IMR-90 (cell line): ENCODE data around the gene DGKH.

Source experiments
- BHLHE40 ChIP-seq: fragments of 150-350 bp; IDR thresholded peaks from 2 replicates; pipeline ENCODE4 v1.6.1; 2016; ENCODE audit warnings: mild to moderate bottlenecking, low read depth, low read length
- CEBPB ChIP-seq: IDR thresholded peaks from 2 replicates; pipeline ENCODE4 v1.6.1; 2012; ENCODE audit warnings: low read depth, low read length, improper control_type of control experiment
- MAZ ChIP-seq: IDR thresholded peaks from 2 replicates; pipeline ENCODE4 v1.6.1; 2012; ENCODE audit warnings: low read depth, mild to moderate bottlenecking, low read length, improper control_type of control experiment, moderate library complexity, borderline replicate concordance
- NFE2L2 ChIP-seq: fragments of 150-350 bp; IDR thresholded peaks from 2 replicates; pipeline ENCODE4 v1.6.1; 2016; ENCODE audit warnings: low read depth, mild to moderate bottlenecking, low read length
- POLR2A ChIP-seq: IDR thresholded peaks from 2 replicates; pipeline ENCODE4 v1.6.1; 2012; ENCODE audit warnings: mild to moderate bottlenecking, low read depth, low read length
- RCOR1 ChIP-seq: IDR thresholded peaks from 2 replicates; pipeline ENCODE4 v1.6.1; 2012; ENCODE audit warnings: mild to moderate bottlenecking, low read length, improper control_type of control experiment; ENCODE audit not compliant: insufficient replicate concordance
- RFX5 ChIP-seq: IDR thresholded peaks from 2 replicates; pipeline ENCODE4 v1.8.0; 2012; ENCODE audit warnings: low read depth, mild to moderate bottlenecking, low read length, moderate library complexity
- TF ChIP-seq, protein P1 (sequence below): conservative IDR thresholded peaks from 2 replicates; pipeline ENCODE4 v1.5.1; 2012; ENCODE audit warnings: mild to moderate bottlenecking, low read depth, low read length, improper control_type of control experiment
- TF ChIP-seq, protein P2 (sequence below): fragments of 150-350 bp; IDR thresholded peaks from 2 replicates; pipeline ENCODE4 v1.6.1; 2016; ENCODE audit warnings: low read depth, mild to moderate bottlenecking, low read length, moderate library complexity, borderline replicate concordance

DNA sequence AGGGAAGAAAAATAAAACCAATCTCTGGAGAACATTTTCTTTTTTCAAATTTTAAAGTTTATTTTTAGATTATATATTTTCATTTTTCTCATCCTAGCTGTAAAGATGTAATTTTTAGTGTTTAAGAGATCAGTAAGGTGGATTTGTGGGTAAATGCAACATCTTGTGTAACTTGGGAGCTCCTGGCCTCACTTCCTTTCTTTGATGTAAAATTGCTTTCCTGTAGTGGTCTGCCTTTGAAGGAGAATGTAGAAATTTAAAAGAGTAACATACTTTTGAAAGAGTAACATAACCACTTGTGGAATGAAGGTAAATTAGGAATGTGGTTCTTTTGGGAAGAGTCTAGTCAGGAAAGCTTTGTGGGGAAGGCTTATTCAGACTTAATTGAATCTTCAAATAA lies 127.8 kb downstream of the DGKH start:
- TF ChIP-seq NFE2L2: no peak
- no peak for TF ChIP-seq MAZ
- TF ChIP-seq, protein P1, sequence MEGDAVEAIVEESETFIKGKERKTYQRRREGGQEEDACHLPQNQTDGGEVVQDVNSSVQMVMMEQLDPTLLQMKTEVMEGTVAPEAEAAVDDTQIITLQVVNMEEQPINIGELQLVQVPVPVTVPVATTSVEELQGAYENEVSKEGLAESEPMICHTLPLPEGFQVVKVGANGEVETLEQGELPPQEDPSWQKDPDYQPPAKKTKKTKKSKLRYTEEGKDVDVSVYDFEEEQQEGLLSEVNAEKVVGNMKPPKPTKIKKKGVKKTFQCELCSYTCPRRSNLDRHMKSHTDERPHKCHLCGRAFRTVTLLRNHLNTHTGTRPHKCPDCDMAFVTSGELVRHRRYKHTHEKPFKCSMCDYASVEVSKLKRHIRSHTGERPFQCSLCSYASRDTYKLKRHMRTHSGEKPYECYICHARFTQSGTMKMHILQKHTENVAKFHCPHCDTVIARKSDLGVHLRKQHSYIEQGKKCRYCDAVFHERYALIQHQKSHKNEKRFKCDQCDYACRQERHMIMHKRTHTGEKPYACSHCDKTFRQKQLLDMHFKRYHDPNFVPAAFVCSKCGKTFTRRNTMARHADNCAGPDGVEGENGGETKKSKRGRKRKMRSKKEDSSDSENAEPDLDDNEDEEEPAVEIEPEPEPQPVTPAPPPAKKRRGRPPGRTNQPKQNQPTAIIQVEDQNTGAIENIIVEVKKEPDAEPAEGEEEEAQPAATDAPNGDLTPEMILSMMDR: no peak
- no peak for TF ChIP-seq BHLHE40
- no peak for TF ChIP-seq CEBPB
- TF ChIP-seq, protein P2, sequence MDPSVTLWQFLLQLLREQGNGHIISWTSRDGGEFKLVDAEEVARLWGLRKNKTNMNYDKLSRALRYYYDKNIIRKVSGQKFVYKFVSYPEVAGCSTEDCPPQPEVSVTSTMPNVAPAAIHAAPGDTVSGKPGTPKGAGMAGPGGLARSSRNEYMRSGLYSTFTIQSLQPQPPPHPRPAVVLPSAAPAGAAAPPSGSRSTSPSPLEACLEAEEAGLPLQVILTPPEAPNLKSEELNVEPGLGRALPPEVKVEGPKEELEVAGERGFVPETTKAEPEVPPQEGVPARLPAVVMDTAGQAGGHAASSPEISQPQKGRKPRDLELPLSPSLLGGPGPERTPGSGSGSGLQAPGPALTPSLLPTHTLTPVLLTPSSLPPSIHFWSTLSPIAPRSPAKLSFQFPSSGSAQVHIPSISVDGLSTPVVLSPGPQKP: no peak
- no peak for TF ChIP-seq RCOR1
- no peak for TF ChIP-seq POLR2A
- TF ChIP-seq RFX5: no peak
